ENCODE measurements around the gene ADAMTS12. TPM values are rescaled to one million over a fixed set of nuclear protein-coding genes. Genes with fewer than 3 reads are reported as not detected.

ADAMTS12 gene
- total and polyA plus RNA-seq, 2 of the 8 experiments (the other 6 are each of a cell fraction or from before 2014, with no cell fraction given), result 6.4 to 12.8 TPM

DNA sequence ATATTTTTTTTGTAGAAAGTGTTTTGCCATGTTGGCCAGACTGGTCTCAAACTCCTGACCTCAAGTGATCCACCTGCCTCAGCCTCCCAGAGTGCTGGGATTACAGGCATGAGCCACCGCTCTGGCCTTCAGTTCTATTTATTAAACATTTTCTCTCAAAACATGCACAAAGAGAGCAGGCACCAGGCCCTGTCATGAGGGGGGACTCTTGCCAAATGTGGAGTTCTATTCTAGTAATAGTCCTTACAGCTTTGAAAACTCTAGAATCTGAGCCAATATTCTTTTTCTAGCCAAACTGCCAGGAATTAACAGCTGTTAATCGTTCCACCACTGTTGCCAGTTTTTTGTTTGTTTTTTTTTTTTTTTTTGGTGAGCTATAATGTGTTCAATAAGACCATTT, 326.5 kb downstream of the ADAMTS12 start:
- H4K8ac ChIP-seq (ENCODE audit: extremely low read depth, insufficient read depth, low read length), result no peak overlapping the region
- no peak overlapping the region for H2BK15ac ChIP-seq (ENCODE audit: low read length)
- no peak overlapping the region for H3K14ac ChIP-seq (ENCODE audit: insufficient read length)
- 0 out of 2 replicates have a peak overlapping the region, but pooled peaks have one; percentile 13 for H2BK20ac ChIP-seq (ENCODE audit: low read length)
- H3K4me1 ChIP-seq (replicated peaks in 1 of 4; ENCODE audit: control insufficient read depth in 3 of 4, insufficient read depth in 4 of 4, low read length in 3 of 4), result peaks cover 0 to 5% (median 0%) of the 10 kb centered on the region in 4 experiments; a peak in 4 of 7 replicates
- H3K4me2 ChIP-seq (ENCODE audit: insufficient read depth in 1 of 2, low read depth in 2 of 2, low read length in 2 of 2), result no peak overlapping the region
- POLR2A ChIA-PET (ENCODE audit: partially characterized antibody), result interaction anchor here (0.9 to 1.5 kb wide), 3 partner anchors 10 to 24 kb away, joined by 3 read pairs; no protein-coding TSS in a partner anchor
- H3K18ac ChIP-seq (ENCODE audit: extremely low read depth, low read length), result no peak overlapping the region
- no peak overlapping the region for H4K5ac ChIP-seq (ENCODE audit: insufficient read length, low read depth, low read length)
- H3K27ac ChIP-seq (ENCODE audit: low read depth, low read length), result no peak overlapping the region
- H3K9me3 ChIP-seq (ENCODE audit: insufficient read depth in 2 of 2, low read depth in 1 of 2, low read length in 1 of 2), result peaks cover 4 to 8% of the 10 kb centered on the region in 2 experiments; a peak in 1 of 4 replicates
- no peak overlapping the region for H2AFZ ChIP-seq (ENCODE audit: low read length)
- H2BK120ac ChIP-seq (replicated peaks; ENCODE audit: low read depth, low read length), result no peak overlapping the region
- no peak overlapping the region for H3K4ac ChIP-seq (replicated peaks; ENCODE audit: insufficient read length, low read depth, low read length)
- H3K56ac ChIP-seq (replicated peaks; ENCODE audit: insufficient read length, low read depth, low read length), result no peak overlapping the region
- H4K20me1 ChIP-seq (replicated peaks in 1 of 2; ENCODE audit: control insufficient read depth in 1 of 2, insufficient read depth in 2 of 2, low read length in 2 of 2), result no peaks in the 10 kb centered on the region
- no peak overlapping the region for H3K4me3 ChIP-seq (ENCODE audit: extremely low read depth in 1 of 4, insufficient read depth in 2 of 4, low read depth in 3 of 4, low read length in 4 of 4)
- no peaks in the 10 kb centered on the region; a peak in 1 of 8 replicates for H3K36me3 ChIP-seq (ENCODE audit: control insufficient read depth in 2 of 4, insufficient read depth in 4 of 4, low read length in 3 of 4)
- 92% methylated on average over 2 of the region's 2 CpGs; no CpG with 5 or more reads in 1 of the 2 experiments for WGBS, 2 experiments (ENCODE audit: extremely low coverage in 1 of 2, insufficient coverage in 1 of 2, insufficient read length in 1 of 2, insufficient replicate concordance in 2 of 2, low coverage in 1 of 2, low lambda C conversion rate in 2 of 2, missing lambda C conversion rate in 1 of 2)
- no peak overlapping the region for H2BK12ac ChIP-seq (ENCODE audit: low read depth, low read length)
- no peaks in the 10 kb centered on the region for H3K79me1 ChIP-seq (ENCODE audit: low read depth, low read length)
- no peaks in the 10 kb centered on the region for H3K27me3 ChIP-seq (replicated peaks in 1 of 4; ENCODE audit: control insufficient read depth in 3 of 4, extremely low read depth in 1 of 4, insufficient read depth in 3 of 4, low read length in 3 of 4)
- FAIRE-seq, result no peak
- no peak for DNase-seq (ENCODE audit: low read depth in 1 of 2, low spot score in 2 of 2)
- H2BK5ac ChIP-seq (ENCODE audit: low read depth, low read length), result no peak overlapping the region
- no peaks in the 10 kb centered on the region; the same call in 1 of the 2 replicates for H3K23me2 ChIP-seq (ENCODE audit: low read depth, low read length)
- no peak overlapping the region for H3K23ac ChIP-seq (ENCODE audit: insufficient read length)
- H3K79me2 ChIP-seq (ENCODE audit: control insufficient read depth in 1 of 2, insufficient read depth in 2 of 2, low read length in 2 of 2), result no peaks in the 10 kb centered on the region
- H4K91ac ChIP-seq (replicated peaks; ENCODE audit: insufficient read length, low read length), result no peak overlapping the region
- CTCF ChIA-PET (ENCODE audit: partially characterized antibody), result interaction anchor here (0.9 to 1.7 kb wide), 2 partner anchors 18 to 24 kb away, joined by 4 read pairs; no protein-coding TSS in a partner anchor
- H3K9ac ChIP-seq (replicated peaks in 1 of 4; ENCODE audit: extremely low read depth in 1 of 4, low read depth in 3 of 4, low read length in 3 of 4), result no peak overlapping the region
- no peak overlapping the region for H2AK5ac ChIP-seq (ENCODE audit: low read depth, low read length)
- no peak for TF ChIP-seq CREB1 (IDR thresholded peaks at IDR 0.05)

All from H1 (cell line).